ENCODE results near the gene EEF1AKMT1.

The EEF1AKMT1 gene, protein sequence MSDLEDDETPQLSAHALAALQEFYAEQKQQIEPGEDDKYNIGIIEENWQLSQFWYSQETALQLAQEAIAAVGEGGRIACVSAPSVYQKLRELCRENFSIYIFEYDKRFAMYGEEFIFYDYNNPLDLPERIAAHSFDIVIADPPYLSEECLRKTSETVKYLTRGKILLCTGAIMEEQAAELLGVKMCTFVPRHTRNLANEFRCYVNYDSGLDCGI

DNA sequence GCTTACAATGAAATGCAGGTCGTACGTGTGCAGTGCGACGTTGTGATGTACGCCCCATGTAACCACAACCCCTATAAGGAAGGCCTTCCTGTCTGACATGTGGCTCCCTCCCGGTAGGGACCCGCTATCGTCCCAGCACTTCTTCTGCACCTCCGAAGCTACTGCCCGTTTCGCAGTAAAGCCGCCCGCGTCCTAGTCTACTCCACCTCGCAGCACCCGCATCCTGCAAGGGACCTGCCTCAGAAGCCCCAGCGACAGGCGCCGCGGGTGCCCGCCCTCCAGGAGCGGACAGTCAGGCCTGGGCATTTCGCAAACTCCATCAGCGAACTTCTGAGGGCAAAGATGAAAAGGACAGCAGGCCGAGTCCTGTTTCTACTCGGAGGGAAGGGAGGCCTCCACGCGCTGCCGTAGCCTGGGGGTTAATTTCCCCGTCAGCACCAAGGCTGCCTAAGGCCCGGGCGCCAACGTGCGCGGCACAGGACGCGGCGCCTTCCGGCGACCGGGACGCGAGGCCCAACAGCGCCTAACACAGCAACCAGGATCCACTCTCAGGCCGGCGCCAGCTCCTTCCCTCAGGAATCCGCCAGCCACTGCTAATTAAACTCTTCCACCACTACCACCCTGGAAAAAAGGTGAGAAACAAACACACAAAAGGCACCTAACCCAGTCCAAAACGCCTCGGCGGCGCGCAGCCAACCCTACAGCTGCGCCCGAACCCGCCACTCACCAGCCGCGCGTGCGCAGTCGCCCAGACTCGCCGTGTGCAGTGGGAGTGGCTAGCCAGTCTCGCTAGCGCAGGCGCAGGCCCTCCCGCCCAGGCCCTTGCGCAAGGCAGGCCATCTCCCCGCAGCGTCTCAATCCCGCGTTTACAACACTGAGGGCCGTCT, at the start of gene EEF1AKMT1:
Gene EEF1AKMT1, minus strand, starts transcription at position 768 of the 887 bp plus-strand sequence. CDS start 16,363 bp downstream, outside the sequence.
- peak; percentile 26 for DNase-seq

DNA sequence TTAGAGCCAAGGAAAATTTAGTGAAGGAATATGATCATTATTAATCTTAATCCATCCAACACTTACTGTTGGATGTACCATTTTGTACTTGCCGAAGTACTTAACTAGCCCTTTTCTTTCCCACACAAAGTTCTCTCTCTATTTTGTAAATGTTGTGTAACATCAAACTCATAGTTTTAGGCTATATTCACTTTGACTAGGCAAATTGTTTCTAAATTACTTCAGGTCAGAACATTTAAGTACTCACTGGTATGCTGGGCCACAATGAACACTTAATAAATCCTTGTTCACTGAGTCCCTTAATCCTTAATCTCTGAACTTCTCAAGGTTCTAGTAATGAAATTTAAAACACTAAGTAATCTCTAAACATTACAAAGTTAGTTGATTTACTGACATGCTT, 49.3 kb upstream of the EEF1AKMT1 start:
- DNase-seq: no peak

DNA sequence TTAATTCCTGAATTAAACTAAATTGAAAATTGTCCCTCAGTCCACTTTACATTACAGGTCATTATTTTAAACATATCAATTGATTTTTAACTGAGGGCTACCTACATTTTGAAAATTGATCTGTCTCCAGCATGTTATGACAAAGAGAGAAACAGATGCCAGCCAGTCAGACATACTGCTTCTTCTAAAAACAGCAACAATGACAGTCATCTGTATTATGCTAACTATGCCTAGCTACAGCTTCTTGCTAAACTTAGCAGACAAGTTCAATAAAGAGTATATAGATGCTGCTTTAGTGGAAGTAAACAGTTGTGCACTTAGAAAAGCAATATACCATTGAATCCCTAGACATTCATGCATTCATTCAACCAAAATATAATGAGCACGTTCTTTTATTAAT, 48.6 kb upstream of the EEF1AKMT1 start:
- no peak for DNase-seq

DNA sequence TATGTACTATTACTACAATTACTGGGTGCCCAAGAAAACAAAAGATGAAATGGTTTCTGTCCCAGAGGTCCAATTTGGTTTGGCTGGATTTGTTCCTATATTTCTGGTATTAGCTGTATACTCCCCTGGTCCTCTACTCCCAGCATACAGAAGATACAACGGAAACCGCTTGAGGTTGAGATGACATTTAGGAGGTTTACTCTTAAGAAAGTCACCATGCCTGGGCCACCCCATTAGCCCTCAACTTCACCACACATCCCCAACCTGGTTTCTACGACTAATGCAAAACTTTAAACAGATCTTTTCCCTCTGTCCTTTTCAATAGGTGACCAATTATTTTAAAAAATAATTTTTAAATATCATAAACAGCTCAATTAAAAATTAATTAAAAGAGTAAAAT, 46.0 kb upstream of the EEF1AKMT1 start:
- DNase-seq: no peak

DNA sequence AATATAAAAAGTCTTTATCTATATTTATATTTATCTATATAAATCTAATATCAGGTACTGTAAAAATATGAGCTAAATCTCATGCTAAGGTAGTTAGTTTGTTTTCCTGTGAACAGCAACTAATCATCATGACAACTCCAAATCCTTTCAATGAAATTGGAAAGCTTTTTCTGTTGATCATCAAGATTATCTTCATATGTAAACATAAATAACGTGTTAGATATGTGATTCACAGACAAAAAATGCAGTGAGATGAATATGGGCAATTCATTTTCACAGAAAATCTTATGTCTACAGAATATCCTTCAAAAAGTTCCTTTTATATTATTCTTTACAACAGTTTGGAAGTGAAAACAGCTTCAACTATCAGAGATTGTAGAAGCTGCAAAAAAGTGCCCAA, 41.7 kb upstream of the EEF1AKMT1 start:
- DNase-seq: no peak

DNA sequence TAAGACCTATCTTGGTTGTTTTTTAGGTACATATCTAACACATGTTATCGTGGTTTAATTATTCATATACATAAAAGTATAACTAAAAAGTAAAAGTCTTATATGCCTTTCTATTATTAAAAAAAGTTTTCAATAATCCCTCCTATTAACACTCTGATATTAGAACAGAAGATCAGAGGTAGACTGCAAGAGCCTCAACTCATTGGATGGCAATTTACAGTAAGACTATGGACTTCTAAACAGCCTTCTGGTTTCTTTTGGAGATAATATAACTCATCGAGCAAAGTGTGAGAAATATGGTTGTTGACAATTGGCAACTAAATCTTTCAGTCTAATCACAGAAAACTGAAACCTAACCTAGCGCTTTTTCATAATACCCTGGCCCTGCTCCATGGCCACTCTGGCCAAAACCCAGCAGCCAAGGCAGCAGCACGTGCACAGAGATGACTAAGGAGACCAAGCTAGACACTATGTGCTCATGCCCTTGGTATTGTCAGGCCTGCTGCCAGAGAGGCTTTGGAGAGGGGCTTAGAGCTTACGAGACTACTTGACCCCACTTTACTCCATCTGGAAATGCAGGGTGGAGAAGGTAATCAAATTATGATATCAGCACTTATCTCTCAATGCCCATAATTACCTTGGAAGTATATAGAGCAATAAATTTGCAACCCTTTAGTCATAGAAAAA, 40.6 kb upstream of the EEF1AKMT1 start:
- no peak for DNase-seq

DNA sequence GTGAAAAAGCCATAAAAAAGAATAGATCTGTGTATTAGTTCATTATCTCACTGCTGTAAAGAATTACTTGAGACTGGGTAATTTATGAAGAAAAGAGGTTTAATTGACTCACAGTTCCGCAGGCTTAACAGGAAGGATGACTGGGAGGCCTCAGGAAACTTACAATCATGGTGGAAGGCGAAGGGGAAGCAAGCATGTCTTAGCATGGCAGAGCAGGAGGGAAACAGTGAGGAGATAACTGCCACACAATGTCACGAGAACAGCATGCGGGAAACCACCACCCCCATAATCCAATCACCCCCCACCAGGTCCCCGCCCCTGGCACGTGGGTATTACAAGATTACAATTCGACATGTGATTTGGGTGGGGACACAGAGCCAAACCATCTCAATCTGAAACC, 39.1 kb upstream of the EEF1AKMT1 start:
- DNase-seq: no peak

DNA sequence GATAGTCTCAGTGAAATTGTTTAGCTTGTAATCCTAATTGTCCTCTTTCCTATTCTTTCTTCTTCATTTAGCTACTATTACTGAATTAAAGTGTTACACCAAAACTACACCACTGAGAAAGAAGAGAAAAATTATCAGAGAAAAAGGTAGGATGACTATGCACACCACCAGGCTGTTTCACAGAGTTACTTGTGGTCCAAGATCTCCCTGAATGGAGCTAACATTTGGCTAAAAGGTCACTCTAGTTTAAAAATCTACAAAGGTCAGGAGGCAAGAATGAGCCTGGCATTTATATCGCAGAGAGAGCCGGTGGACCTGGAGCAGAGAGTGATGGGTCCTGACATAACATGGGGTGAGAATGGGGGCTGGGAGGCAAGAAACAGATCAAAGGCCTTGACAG, 37.0 kb upstream of the EEF1AKMT1 start:
- no peak for DNase-seq

DNA sequence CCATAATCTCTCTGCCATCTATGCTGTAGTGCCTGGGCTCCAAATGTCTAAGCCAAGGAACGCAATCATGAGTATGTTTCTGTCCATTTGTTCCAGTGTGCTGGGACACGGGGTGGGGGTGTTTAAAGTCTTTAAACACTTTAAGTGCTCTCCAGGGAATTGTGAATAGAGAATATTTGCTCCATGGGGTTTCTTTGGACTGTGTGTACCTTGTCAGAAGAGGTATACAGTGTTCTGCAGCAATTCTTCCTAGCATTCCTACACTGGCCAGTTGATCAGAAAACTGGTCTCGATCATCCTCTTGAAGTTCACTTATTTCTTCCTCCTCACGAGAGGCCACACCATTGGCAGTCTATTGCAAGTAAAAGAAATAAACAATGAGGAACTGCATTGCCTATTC, 35.1 kb upstream of the EEF1AKMT1 start:
- DNase-seq: no peak

DNA sequence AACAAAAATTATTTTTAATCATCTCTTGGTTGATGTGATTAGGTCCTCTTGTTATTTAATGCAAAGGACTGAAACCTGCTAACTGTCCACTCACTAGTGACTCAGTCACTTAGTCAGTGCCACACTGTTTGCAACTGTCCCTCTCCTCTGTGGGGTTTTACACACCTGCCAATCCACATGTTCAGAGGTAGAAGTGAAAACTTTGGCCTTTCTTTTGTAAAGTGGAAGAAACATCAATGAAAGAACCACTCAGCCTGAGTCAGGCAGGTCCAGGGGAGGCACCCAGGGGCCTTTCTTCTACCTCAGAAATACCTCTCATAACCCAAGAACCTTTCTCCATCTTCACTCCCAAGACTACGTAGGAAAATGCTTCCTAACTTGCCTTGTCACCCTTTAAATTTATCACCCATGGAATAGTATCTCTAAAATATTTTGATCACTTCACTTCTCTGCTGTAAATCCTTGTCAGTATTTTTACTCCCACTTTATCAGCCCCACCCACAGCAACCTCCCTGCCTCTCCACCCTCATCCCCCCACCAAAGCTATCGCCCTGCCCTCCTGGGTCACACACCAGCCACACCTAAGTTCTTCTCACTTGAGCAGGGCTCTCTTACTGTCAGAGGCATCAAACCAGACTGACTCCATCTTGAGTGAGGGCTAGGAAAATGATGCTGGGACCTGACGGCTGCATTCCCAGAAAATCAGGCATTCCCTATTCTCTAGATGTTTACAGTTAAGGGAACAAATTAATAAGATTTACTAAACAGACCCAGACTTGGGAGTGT, 29.6 kb upstream of the EEF1AKMT1 start:
- no peak for DNase-seq

DNA sequence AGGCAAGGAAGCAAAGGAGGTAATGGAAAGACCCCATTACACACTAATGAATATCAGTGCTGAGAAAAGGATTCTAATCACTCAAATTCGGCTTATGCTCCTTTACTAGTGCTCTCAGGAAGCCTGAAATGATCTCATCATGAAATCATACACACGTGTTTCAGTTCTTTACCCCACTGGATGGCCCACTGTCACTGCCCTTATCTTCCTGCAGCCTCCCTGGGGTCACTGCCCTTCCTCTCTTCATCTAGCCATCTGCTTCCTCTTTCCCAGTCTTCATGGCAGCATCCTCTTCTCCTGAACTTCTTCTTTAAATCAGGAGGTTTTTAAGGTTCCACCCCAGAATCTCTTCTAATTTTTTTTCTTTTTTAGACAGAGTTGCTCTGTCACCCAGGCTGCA, 27.9 kb upstream of the EEF1AKMT1 start:
- no peak for DNase-seq

DNA sequence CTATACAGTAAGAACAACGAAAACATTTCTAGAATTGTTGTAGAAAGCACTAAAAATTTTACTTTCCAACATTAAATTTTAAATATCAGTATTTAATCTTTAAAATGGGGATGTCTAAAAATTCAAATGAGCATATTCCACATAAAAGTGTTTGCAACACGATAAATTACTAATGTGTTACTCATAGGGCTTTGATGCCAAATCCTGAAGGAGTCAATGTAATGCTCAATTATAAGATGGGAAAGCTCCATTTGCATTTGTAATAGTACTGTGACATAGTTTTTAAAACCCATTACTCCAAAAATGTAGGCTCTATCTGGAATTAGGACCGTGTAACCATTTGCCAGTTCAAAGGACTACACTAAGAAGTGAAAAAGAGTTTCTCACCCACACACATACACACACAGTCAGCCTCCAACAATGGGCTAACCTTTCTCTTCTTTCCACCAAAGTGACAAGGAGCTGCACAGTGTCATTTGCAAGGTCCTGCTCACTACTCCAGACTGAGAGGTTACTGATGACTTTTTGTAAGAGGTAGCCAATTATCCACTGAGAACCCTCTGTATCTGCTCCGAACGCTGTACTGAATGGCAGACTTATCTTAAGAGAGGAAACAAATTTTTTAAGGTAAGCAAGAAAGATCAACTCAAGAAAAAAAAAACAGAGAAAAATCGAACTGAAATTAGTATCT, 26.1 kb upstream of the EEF1AKMT1 start:
- no peak for DNase-seq

DNA sequence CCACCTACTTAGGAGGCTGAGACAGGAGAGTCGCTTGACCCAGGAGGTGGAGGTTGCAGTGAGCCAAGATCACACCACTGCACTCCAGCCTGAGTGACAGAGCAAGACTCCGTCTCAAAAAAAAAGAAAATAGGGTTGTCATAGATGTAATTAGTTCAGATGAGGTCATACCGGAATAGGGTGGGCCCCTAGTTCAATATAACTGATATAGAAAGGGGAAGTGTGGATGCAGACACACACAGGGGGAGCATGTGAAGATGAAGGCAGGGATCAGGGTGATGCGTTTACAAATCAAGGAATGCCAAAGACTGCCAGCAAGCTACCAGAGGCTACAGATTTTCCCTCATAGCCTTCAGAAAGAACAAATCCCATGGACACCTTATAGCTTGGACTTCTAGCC, 24.3 kb upstream of the EEF1AKMT1 start:
- no peak for DNase-seq

DNA sequence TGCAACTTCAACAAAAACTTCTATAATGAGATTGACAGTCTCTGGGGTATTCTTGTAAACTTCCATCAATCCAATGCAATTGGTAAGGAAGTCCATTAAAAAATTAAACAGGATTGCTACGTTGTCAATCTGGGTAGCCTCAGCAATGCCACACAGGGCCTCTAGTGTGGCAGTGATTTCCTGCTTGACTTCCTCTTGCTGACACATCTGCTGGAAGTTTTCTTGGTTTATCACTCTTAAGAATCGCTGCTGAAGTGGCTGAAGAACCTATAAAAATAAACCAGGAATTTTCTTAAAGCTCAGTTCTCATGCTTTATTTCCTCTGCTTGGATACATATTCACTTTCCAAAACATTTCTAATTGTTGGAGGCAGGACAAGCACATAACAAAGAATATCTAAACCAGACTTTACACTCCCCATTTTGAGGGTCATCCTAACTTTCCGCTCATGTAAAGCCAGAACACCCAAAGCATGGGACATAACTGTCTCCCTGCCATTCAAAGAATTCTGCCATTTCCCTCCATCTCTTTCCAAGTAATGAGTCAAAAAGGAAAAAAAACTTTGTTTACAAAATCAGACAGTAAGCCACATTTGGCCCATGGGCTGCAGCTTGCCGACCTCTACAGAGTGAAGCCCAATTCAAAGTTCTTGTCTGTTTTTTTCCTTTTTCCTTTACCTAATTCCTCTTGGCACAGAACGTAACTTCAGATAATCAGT, 23.2 kb upstream of the EEF1AKMT1 start:
- DNase-seq: no peak

DNA sequence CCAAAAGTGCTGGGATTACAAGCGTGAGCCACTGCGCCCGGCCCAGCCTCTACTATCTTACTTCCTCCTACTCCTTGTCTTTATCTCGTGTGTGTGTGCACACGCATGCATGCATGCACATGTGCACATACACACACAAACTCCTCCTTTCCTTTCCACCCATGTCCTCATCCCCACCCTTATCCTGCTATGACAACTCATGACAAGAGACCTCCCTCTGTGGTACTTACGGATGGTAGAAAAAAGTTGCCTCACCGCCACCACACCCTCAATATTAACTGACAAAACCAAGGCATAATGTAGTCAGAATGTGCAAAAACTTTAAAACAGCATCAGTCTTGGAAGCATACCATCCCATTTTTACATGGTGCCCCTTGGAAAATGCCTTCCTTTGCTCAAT, 15.9 kb upstream of the EEF1AKMT1 start:
- DNase-seq: no peak

DNA sequence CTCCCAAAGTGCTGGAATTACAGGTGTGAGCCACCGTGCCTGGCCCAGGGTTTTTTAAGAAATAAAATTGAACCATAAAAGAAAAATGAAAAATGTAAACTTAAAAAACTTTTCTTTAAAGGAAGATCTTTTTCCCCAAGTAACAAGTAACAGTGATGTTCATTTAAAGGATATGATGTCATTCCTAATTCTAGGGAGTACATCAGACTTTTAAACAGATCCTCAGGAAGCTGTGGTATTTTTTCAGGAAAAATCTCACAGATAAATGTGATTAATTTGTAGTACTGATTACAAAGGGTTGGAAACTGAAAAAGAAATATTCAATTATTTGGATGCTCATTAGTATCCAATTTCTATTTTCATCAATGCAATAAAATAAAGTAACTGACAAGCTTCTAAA, 14.6 kb upstream of the EEF1AKMT1 start:
- no peak for DNase-seq

DNA sequence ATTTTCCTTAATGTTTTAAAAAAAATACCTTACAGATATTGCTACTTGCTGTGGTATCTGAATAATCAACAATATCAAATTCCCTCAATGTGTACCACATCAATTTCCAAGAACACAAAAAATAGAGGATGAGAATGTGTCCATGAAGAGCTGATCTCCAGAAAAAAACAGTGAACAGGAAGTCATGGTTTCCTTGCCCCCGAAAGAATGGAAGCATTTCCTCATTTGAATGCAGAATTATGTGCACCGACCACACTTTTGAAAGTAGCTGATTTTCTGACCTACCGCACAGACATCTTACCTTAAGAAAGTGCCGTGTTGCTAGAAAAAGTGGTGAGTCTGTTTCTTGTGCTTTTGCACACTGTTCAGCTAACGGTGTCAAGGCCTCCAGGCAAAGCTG, 13.4 kb upstream of the EEF1AKMT1 start:
- no peak for DNase-seq

DNA sequence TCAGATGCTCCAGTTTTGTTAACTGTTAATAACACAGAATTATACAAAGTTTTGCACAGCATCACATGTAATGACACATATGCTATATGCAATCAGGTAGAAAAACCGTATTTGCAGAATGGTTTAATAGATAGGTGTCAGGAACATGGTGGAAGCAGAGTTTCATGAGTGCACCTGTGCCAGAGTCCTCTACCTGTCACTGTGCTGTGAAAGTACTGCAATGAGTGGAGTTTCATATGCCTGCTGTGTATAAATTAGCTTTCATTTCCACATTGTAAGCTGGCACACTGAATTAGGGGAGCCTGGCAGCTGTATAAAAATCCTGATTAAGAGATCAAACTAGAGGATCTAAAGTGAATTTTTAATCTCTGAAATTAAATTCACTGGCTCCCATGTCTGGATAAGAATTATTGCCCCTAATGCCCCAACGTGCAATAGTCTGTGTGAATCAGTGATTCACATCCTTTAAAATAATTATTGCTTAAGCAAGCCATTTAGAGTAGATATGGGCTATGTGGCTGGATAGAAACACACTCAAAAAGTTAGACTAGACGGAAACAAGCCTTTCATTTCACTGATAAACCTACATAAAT, 8.5 kb upstream of the EEF1AKMT1 start:
- no peak for DNase-seq

DNA sequence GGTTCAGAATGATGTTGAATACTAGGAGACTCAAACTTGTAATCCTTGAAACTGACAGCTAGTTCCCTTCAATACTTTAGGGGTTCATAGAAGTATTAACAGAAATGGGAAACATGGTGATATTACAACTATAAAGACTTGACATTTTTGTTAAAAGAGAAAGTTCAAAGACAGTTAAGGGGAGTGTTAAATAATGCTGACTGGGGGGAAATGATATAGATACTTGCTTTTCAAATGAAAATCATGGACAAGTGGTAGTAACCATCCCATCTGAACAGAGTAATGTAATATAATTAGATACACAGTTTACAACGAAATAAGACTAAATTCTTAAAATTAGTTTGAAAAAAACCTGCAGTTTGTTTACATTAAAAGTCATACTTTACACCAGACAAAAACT, 6.6 kb upstream of the EEF1AKMT1 start:
- DNase-seq: no peak

DNA sequence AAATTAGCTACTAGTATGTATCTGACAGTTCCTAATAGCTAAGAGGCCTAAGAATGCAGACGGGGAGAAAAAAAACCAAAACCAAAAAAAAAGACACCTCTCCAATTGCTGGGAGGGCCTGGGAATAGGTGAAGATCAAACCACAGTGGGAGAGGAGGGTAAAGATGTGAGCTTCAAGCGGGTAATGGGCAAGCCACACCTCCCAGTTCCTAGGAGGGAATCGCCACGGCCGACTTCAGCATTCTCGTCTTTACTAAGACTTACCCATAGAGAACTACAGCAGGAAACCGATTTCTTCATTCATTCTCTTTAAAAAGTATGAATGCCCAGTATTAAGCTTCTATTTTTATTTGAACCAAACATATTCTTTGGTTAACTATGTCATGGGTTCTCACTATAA, 5.6 kb upstream of the EEF1AKMT1 start:
- DNase-seq: no peak

DNA sequence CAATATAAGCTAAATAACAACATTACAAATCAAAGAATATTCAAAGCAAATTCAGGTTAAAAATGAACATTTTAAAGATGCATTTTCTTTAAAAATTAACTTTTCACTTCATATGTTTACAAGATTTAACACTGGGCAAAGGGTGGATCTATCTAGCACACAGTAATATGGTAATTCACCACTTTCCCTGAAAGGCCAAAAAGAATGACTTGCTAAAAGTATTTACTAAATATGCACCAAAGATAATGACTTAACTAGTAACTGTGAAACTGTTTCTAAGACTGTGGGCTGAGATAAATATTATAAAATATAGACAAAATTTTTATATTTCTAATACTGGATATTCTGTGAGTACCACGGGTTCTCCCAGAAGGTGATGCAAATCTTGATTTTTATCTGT, 4.5 kb upstream of the EEF1AKMT1 start:
- no peak for DNase-seq
